ENCODE results near the gene CNNM2. TPM values are rescaled to one million over a fixed set of nuclear protein-coding genes. Genes with fewer than 3 reads are reported as not detected.

Gene CNNM2
- polyA plus RNA-seq, 1 of the 3 experiments (the other 2 are of a cell fraction): 4.0 TPM

DNA sequence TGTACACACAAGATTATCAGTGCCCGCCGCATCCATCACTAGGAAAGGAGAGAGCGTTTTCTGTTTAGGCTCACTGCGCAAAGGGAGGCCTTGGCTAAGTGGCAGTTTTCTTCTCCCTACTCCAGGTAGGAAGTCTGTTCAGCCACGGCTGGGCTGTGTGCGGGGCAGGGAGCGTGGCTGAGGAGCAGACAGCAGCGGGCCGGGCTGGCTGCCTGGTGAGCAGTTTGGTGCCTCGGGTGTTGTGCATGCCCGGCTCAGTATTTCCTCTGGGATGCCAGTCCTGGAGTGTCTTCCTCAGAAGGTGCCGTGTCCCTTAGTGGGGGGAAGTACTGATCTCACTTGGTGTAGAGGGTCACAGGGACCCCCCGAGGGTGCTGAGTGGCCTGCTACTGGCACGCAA, 160.6 kb downstream of the CNNM2 start:
- Histone ChIP-seq H3K4me2 (no peak overlapping the region), H3K9me3 (no peaks in the 10 kb centered on the region), H3K27me3 (ENCODE audit: insufficient read depth) (no peaks in the 10 kb centered on the region), H3K4me1 (ENCODE audit: control insufficient read depth in 1 of 2, insufficient read depth in 2 of 2, low read depth in 1 of 2, low read length in 1 of 2) (no peaks in the 10 kb centered on the region), H3K27ac (ENCODE audit: low read depth in 2 of 2, low read length in 1 of 2) (no peak overlapping the region), H3K4me3 (ENCODE audit: low read depth in 2 of 2, low read length in 1 of 2) (no peak overlapping the region), H3K79me2 (ENCODE audit: insufficient read depth) (no peaks in the 10 kb centered on the region), H3K36me3 (replicated peaks in 1 of 2; ENCODE audit: control insufficient read depth in 1 of 2, insufficient read depth in 2 of 2, low read length in 1 of 2) (peaks cover 0 to 26% of the 10 kb centered on the region in 2 experiments), H2AFZ (ENCODE audit: low read depth) (no peak overlapping the region), H4K20me1 (ENCODE audit: insufficient read depth) (no peaks in the 10 kb centered on the region), H3F3A (replicated peaks; ENCODE audit: insufficient read depth) (no peaks in the 10 kb centered on the region), H3K9ac (no peak overlapping the region), H3K9me2 (no peaks in the 10 kb centered on the region)
- WGBS (ENCODE audit: low lambda C conversion rate): 92% methylated on average over 7 of the region's 14 CpGs
- TF ChIP-seq, protein P1, sequence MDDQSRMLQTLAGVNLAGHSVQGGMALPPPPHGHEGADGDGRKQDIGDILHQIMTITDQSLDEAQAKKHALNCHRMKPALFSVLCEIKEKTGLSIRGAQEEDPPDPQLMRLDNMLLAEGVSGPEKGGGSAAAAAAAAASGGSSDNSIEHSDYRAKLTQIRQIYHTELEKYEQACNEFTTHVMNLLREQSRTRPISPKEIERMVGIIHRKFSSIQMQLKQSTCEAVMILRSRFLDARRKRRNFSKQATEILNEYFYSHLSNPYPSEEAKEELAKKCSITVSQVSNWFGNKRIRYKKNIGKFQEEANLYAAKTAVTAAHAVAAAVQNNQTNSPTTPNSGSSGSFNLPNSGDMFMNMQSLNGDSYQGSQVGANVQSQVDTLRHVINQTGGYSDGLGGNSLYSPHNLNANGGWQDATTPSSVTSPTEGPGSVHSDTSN (IDR thresholded peaks at IDR 0.05): no peak
- TF ChIP-seq ELF1 (IDR thresholded peaks at IDR 0.05) (no peak), EZH2phosphoT487 (IDR thresholded peaks at IDR 0.05; ENCODE audit: borderline replicate concordance, low read depth) (no peak)
- POLR2A ChIA-PET: no interaction called here
- CTCF ChIA-PET: interaction anchor here (0.7 to 20.8 kb wide), 3 partner anchors 9 to 166 kb away, joined by 3 to 264 read pairs (median 10); partner anchors contain the start of gene CNNM2
- DNase-seq: no peak

DNA sequence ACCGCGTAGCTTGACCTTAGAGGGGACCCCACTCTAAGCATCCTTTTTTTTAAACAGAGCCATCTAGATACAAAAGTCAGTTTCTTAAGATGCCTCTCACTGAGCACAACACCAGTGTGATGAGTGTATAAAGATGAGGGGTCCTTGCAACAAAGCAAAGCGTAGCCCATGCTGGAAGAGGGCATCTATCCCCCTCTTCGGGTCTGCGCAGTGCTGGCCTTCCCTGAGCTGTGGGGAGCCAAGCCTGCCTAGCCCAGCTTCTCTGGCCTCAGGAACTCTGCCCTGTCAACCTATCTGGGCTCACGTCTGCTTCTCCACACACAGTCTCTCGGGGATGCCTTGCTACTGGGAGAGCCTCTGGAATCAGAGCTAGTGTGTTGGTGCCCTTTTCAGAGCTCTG, 161.0 kb downstream of the CNNM2 start:
- no peak for DNase-seq
- WGBS (ENCODE audit: low lambda C conversion rate): 97% methylated on average over 5 of the region's 7 CpGs
- Histone ChIP-seq H3K9me2 (no peaks in the 10 kb centered on the region), H3F3A (replicated peaks; ENCODE audit: insufficient read depth) (no peaks in the 10 kb centered on the region), H3K27ac (ENCODE audit: low read depth in 2 of 2, low read length in 1 of 2) (no peak overlapping the region), H2AFZ (ENCODE audit: low read depth) (no peak overlapping the region), H3K4me1 (ENCODE audit: control insufficient read depth in 1 of 2, insufficient read depth in 2 of 2, low read depth in 1 of 2, low read length in 1 of 2) (no peaks in the 10 kb centered on the region), H3K4me3 (ENCODE audit: low read depth in 2 of 2, low read length in 1 of 2) (no peak overlapping the region), H3K4me2 (no peak overlapping the region), H3K9me3 (no peaks in the 10 kb centered on the region), H3K36me3 (replicated peaks in 1 of 2; ENCODE audit: control insufficient read depth in 1 of 2, insufficient read depth in 2 of 2, low read length in 1 of 2) (peaks cover 0 to 30% of the 10 kb centered on the region in 2 experiments), H3K9ac (no peak overlapping the region), H4K20me1 (ENCODE audit: insufficient read depth) (no peaks in the 10 kb centered on the region), H3K27me3 (ENCODE audit: insufficient read depth) (no peaks in the 10 kb centered on the region), H3K79me2 (ENCODE audit: insufficient read depth) (no peaks in the 10 kb centered on the region)
- TF ChIP-seq TAF1 (IDR thresholded peaks at IDR 0.05; ENCODE audit: borderline replicate concordance, low read depth, low read length): no peak
- TF ChIP-seq MXI1 (IDR thresholded peaks at IDR 0.05; ENCODE audit: low read depth, low read length): no peak
- no peak for TF ChIP-seq POLR2AphosphoS5 (IDR thresholded peaks at IDR 0.05; ENCODE audit: low read depth, low read length)
- TF ChIP-seq RXRA (IDR thresholded peaks at IDR 0.05; ENCODE audit: borderline replicate concordance, low read depth): no peak
- TF ChIP-seq, protein P2, sequence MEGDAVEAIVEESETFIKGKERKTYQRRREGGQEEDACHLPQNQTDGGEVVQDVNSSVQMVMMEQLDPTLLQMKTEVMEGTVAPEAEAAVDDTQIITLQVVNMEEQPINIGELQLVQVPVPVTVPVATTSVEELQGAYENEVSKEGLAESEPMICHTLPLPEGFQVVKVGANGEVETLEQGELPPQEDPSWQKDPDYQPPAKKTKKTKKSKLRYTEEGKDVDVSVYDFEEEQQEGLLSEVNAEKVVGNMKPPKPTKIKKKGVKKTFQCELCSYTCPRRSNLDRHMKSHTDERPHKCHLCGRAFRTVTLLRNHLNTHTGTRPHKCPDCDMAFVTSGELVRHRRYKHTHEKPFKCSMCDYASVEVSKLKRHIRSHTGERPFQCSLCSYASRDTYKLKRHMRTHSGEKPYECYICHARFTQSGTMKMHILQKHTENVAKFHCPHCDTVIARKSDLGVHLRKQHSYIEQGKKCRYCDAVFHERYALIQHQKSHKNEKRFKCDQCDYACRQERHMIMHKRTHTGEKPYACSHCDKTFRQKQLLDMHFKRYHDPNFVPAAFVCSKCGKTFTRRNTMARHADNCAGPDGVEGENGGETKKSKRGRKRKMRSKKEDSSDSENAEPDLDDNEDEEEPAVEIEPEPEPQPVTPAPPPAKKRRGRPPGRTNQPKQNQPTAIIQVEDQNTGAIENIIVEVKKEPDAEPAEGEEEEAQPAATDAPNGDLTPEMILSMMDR (IDR thresholded peaks at IDR 0.05): no peak
- no peak for TF ChIP-seq RCOR1 (IDR thresholded peaks at IDR 0.05; ENCODE audit: low read length)
- TF ChIP-seq NFIC (IDR thresholded peaks at IDR 0.05; ENCODE audit: borderline replicate concordance): no peak
- TF ChIP-seq, protein P3, sequence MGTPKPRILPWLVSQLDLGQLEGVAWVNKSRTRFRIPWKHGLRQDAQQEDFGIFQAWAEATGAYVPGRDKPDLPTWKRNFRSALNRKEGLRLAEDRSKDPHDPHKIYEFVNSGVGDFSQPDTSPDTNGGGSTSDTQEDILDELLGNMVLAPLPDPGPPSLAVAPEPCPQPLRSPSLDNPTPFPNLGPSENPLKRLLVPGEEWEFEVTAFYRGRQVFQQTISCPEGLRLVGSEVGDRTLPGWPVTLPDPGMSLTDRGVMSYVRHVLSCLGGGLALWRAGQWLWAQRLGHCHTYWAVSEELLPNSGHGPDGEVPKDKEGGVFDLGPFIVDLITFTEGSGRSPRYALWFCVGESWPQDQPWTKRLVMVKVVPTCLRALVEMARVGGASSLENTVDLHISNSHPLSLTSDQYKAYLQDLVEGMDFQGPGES (IDR thresholded peaks at IDR 0.05; ENCODE audit: low read depth, low read length): no peak
- TF ChIP-seq EP300 (IDR thresholded peaks at IDR 0.05; ENCODE audit: borderline replicate concordance in 1 of 2, low read depth in 1 of 2, low read length in 1 of 2): no peak
- no peak for TF ChIP-seq TEAD4 (IDR thresholded peaks at IDR 0.05; ENCODE audit: borderline replicate concordance, insufficient read depth)
- TF ChIP-seq GABPA (IDR thresholded peaks at IDR 0.05; ENCODE audit: low read depth): no peak
- no peak for TF ChIP-seq GATA2 (CRISPR knock-in tag; IDR thresholded peaks at IDR 0.05)
- no peak for TF ChIP-seq RFX5 (IDR thresholded peaks at IDR 0.05; ENCODE audit: low read length)
- no peak for TF ChIP-seq ELF1 (IDR thresholded peaks at IDR 0.05)
- TF ChIP-seq, protein P4, sequence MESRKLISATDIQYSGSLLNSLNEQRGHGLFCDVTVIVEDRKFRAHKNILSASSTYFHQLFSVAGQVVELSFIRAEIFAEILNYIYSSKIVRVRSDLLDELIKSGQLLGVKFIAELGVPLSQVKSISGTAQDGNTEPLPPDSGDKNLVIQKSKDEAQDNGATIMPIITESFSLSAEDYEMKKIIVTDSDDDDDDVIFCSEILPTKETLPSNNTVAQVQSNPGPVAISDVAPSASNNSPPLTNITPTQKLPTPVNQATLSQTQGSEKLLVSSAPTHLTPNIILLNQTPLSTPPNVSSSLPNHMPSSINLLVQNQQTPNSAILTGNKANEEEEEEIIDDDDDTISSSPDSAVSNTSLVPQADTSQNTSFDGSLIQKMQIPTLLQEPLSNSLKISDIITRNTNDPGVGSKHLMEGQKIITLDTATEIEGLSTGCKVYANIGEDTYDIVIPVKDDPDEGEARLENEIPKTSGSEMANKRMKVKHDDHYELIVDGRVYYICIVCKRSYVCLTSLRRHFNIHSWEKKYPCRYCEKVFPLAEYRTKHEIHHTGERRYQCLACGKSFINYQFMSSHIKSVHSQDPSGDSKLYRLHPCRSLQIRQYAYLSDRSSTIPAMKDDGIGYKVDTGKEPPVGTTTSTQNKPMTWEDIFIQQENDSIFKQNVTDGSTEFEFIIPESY (IDR thresholded peaks at IDR 0.05; ENCODE audit: borderline replicate concordance, low read depth): no peak
- TF ChIP-seq NRF1 (IDR thresholded peaks at IDR 0.05; ENCODE audit: low read depth, low read length): no peak
- TF ChIP-seq MEF2A (IDR thresholded peaks at IDR 0.05; ENCODE audit: borderline replicate concordance, low read depth): no peak
- no peak for TF ChIP-seq EZH2phosphoT487 (IDR thresholded peaks at IDR 0.05; ENCODE audit: borderline replicate concordance, low read depth)
- TF ChIP-seq JUND (IDR thresholded peaks at IDR 0.05): no peak
- no peak for TF ChIP-seq RAD21 (IDR thresholded peaks at IDR 0.05; ENCODE audit: low read length)
- POLR2A ChIA-PET: no interaction called here
- CTCF ChIA-PET: interaction anchor here (0.7 to 20.8 kb wide), 3 partner anchors 9 to 165 kb away, joined by 3 to 264 read pairs (median 10); partner anchors contain the start of gene CNNM2

Data from SK-N-SH (cell line).